HCT116 (cell line): Measurements from ENCODE around the gene EDN2. TPM values are rescaled to one million over a fixed set of nuclear protein-coding genes. Genes with fewer than 3 reads are reported as not detected.

Experiments used
- ATAC-seq: fragments of 200-7000 bp; cut with Tn5 transposase; 2 replicates; pipeline ENCODE4 v1.9.1; 2020; ENCODE audit warnings: mild to moderate bottlenecking, moderate library complexity
- BruUV-seq: library from RNA; stranded (reverse); fragments of 400-500 nt; replicated peaks from 2 replicates; lab custom pipeline; 2021; lab: Mats Ljungman, UMichigan
- CTCF ChIA-PET: fragments of 300-600 bp; sonication (Branson Sonifier 250); formaldehyde crosslinking; loops from one replicate; lab custom pipeline; 2021; ENCODE audit warnings: antibody characterized with exemption; lab: Charles Lee
- POLR2A ChIA-PET: fragments of 300-600, 350-600 bp; sonication (Branson Sonifier 250); formaldehyde crosslinking; loops from one replicate; lab custom pipeline; 2021; ENCODE audit warnings: antibody characterized with exemption; lab: Charles Lee
- RAD21 ChIA-PET, 2 experiments: fragments of 300-600 bp; sonication (Branson Sonifier 250); formaldehyde crosslinking; loops; one replicate each; lab custom pipeline; 2023; ENCODE audit warnings: low total read pairs in 2 of 2; ENCODE audit not compliant: uncharacterized antibody in 2 of 2, unreplicated experiment in 2 of 2, low non-redundant PET in 1 of 2; lab: Charles Lee
- DNase-seq: peaks from one replicate; pipeline ENCODE4 v3.0.0-alpha.2; 2010; ENCODE audit warnings: low read depth, low spot score
- H2AFZ ChIP-seq: fragments of 200-600 bp; shearing (Covaris generic), sonication (generic); 2 replicates; pipeline ENCODE4 v1.6.1; 2017; ENCODE audit warnings: low read depth, mixed run types, mixed read lengths, antibody characterized with exemption, low read length; ENCODE audit not compliant: poor library complexity, severe bottlenecking
- H3K27ac ChIP-seq: 2 replicates; pipeline ENCODE4 v1.5.1; 2012; ENCODE audit warnings: low read depth, low read length
- H3K27me3 ChIP-seq: fragments of 200-600 bp; sonication (generic); 2 replicates; pipeline ENCODE4 v1.6.1; 2016; ENCODE audit warnings: mixed run types, low read length, mixed read lengths; ENCODE audit not compliant: insufficient read depth
- H3K36me3 ChIP-seq, 2 experiments: fragments of 200-500 bp in 1 of 2; fragments of 200-600 bp in 1 of 2; sonication (Bioruptor generic) in 1 of 2; sonication (generic) in 1 of 2; 2 replicates each; pipeline versions ENCODE4 v1.5.1 to v1.6.1; 2014 to 2016; ENCODE audit warnings: low read length in 2 of 2, inconsistent platforms in 1 of 2, mixed read lengths in 1 of 2, mixed run types in 1 of 2; ENCODE audit not compliant: insufficient read depth in 2 of 2, control insufficient read depth in 1 of 2
- H3K4me1 ChIP-seq, 2 experiments: fragments of 200-600 bp in 1 of 2; sonication (generic) in 1 of 2; 2 replicates each; pipeline versions ENCODE4 v1.5.1 to v1.6.1; 2012 to 2017; ENCODE audit warnings: low read length in 2 of 2, inconsistent platforms in 1 of 2, mild to moderate bottlenecking in 1 of 2, mixed read lengths in 1 of 2, mixed run types in 1 of 2, moderate library complexity in 1 of 2; ENCODE audit not compliant: insufficient read depth in 2 of 2, control insufficient read depth in 1 of 2
- H3K4me2 ChIP-seq: fragments of 200-600 bp; sonication (generic); 2 replicates; pipeline ENCODE4 v1.6.1; 2017; ENCODE audit warnings: mixed run types, low read length, mixed read lengths
- H3K4me3 ChIP-seq, 2 experiments: fragments of 200-600 bp in 1 of 2; sonication (generic) in 1 of 2; replicated peaks in 1 of 2; 2 replicates each; pipeline ENCODE4 v1.5.1; 2011 to 2016; ENCODE audit warnings: low read length in 2 of 2, control low read depth in 1 of 2, low read depth in 1 of 2, mild to moderate bottlenecking in 1 of 2, mixed read lengths in 1 of 2, mixed run types in 1 of 2
- H3K79me2 ChIP-seq: fragments of 200-600 bp; sonication (generic); 2 replicates; pipeline ENCODE4 v1.6.1; 2017; ENCODE audit warnings: mild to moderate bottlenecking, mixed run types, low read length, moderate library complexity, mixed read lengths; ENCODE audit not compliant: insufficient read depth
- H3K9ac ChIP-seq: fragments of 200-600 bp; sonication (generic); 2 replicates; pipeline ENCODE4 v1.6.1; 2016; ENCODE audit warnings: low read length, mixed read lengths
- H3K9me2 ChIP-seq: fragments of 200-600 bp; sonication (generic), shearing (Covaris generic); 2 replicates; pipeline ENCODE4 v1.6.1; 2017; ENCODE audit warnings: mixed run types, mild to moderate bottlenecking, moderate library complexity; ENCODE audit not compliant: insufficient read depth
- H3K9me3 ChIP-seq, 2 experiments: fragments of 200-500 bp in 1 of 2; fragments of 200-600 bp in 1 of 2; sonication (Bioruptor generic) in 1 of 2; sonication (generic) in 1 of 2; 2 replicates each; pipeline ENCODE4 v1.6.1; 2014 to 2017; ENCODE audit warnings: low read length in 2 of 2, mixed read lengths in 2 of 2, inconsistent platforms in 1 of 2, low read depth in 1 of 2, mild to moderate bottlenecking in 1 of 2, mixed run types in 1 of 2, moderate library complexity in 1 of 2; ENCODE audit not compliant: control insufficient read depth in 1 of 2, insufficient read depth in 1 of 2
- H4K20me1 ChIP-seq: fragments of 200-600 bp; sonication (generic), shearing (Covaris generic); 2 replicates; pipeline ENCODE4 v1.6.1; 2017; ENCODE audit warnings: mixed run types, mild to moderate bottlenecking, moderate library complexity; ENCODE audit not compliant: insufficient read depth
- CEBPB ChIP-seq: IDR thresholded peaks from 2 replicates; pipeline ENCODE4 v1.6.1; 2012; ENCODE audit warnings: low read depth
- EZH2phosphoT487 ChIP-seq: fragments of 200-600 bp; IDR thresholded peaks from 2 replicates; pipeline ENCODE4 v1.6.1; 2018; ENCODE audit warnings: antibody characterized with exemption, borderline replicate concordance
- FOSL1 ChIP-seq: IDR thresholded peaks from 2 replicates; pipeline ENCODE4 v1.6.1; 2012; ENCODE audit warnings: low read depth
- POLR2A ChIP-seq: IDR thresholded peaks from 2 replicates; pipeline ENCODE4 v1.7.0; 2011; ENCODE audit warnings: borderline replicate concordance; ENCODE audit not compliant: insufficient read depth, insufficient read length; ENCODE audit errors: extremely low read depth
- POLR2AphosphoS5 ChIP-seq: IDR thresholded peaks from 2 replicates; pipeline ENCODE4 v1.6.1; 2011; ENCODE audit warnings: mild to moderate bottlenecking, low read depth, low read length, moderate library complexity
- RAD21 ChIP-seq: IDR thresholded peaks from 2 replicates; pipeline ENCODE4 v1.6.1; 2012; ENCODE audit warnings: low read depth, mild to moderate bottlenecking
- TCF7L2 ChIP-seq: IDR thresholded peaks from 2 replicates; pipeline ENCODE4 v1.7.0; 2011; ENCODE audit warnings: borderline replicate concordance, inconsistent platforms; ENCODE audit not compliant: insufficient read depth, insufficient read length; ENCODE audit errors: extremely low read depth
- YY1 ChIP-seq: IDR thresholded peaks from 2 replicates; pipeline ENCODE4 v1.6.1; 2011; ENCODE audit warnings: low read length, low read depth, moderate library complexity, mild to moderate bottlenecking; ENCODE audit not compliant: insufficient replicate concordance; ENCODE audit errors: extremely low read depth
- ZBTB33 ChIP-seq: IDR thresholded peaks from 2 replicates; pipeline ENCODE4 v1.6.1; 2011; ENCODE audit warnings: mild to moderate bottlenecking, low read length, moderate library complexity; ENCODE audit not compliant: insufficient replicate concordance; ENCODE audit errors: extremely low read depth
- intact Hi-C: fragments of 100-400 bp; cut with micrococcal nuclease; formaldehyde crosslinking; loops from 2 replicates; pipeline ENCODE4 v1.10.0; 2022
- total RNA-seq: library from RNA; stranded (reverse); gene quantifications from one replicate; pipeline ENCODE4 v1.2.1, GENCODE V29; 2021; ENCODE audit not compliant: unreplicated experiment
- TF ChIP-seq, protein P1 (sequence below), 3 experiments: fragments of 200-600 bp in 1 of 3; sonication (generic) in 1 of 3; IDR thresholded peaks in 2 of 3; conservative IDR thresholded peaks in 1 of 3; 2 replicates each; pipeline ENCODE4 v1.5.1; 2012 to 2017; ENCODE audit warnings: low read depth in 2 of 3, low read length in 2 of 3, antibody characterized with exemption in 1 of 3, borderline replicate concordance in 1 of 3, control low read depth in 1 of 3, mild to moderate bottlenecking in 1 of 3, mixed read lengths in 1 of 3, mixed run types in 1 of 3, moderate library complexity in 1 of 3; ENCODE audit not compliant: insufficient read depth in 1 of 3

EDN2 gene
- total RNA-seq, 1 experiment from 2014 or later: not detected

GRCh38 chr1:41479808-41480160 is 4.7 kb downstream of the EDN2 start (continued):
- TF ChIP-seq, protein P1, sequence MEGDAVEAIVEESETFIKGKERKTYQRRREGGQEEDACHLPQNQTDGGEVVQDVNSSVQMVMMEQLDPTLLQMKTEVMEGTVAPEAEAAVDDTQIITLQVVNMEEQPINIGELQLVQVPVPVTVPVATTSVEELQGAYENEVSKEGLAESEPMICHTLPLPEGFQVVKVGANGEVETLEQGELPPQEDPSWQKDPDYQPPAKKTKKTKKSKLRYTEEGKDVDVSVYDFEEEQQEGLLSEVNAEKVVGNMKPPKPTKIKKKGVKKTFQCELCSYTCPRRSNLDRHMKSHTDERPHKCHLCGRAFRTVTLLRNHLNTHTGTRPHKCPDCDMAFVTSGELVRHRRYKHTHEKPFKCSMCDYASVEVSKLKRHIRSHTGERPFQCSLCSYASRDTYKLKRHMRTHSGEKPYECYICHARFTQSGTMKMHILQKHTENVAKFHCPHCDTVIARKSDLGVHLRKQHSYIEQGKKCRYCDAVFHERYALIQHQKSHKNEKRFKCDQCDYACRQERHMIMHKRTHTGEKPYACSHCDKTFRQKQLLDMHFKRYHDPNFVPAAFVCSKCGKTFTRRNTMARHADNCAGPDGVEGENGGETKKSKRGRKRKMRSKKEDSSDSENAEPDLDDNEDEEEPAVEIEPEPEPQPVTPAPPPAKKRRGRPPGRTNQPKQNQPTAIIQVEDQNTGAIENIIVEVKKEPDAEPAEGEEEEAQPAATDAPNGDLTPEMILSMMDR (IDR thresholded peaks at IDR 0.05 in 2 of 3, conservative IDR thresholded peaks at IDR 0.05 in 1 of 3; ENCODE audit: borderline replicate concordance in 1 of 3, insufficient read depth in 1 of 3, low read depth in 2 of 3, low read length in 2 of 3): no peak
- TF ChIP-seq TCF7L2: no peak

GRCh38 chr1:41479000-41479807 is 5.3 kb downstream of the EDN2 start:
- no peaks in the 10 kb centered on the region for H3K27me3 ChIP-seq
- no peak for TF ChIP-seq CEBPB
- no peak for TF ChIP-seq EZH2phosphoT487
- TF ChIP-seq POLR2AphosphoS5: no peak
- TF ChIP-seq YY1: no peak
- TF ChIP-seq, protein P1 (IDR thresholded peaks at IDR 0.05 in 2 of 3, conservative IDR thresholded peaks at IDR 0.05 in 1 of 3; ENCODE audit: borderline replicate concordance in 1 of 3, insufficient read depth in 1 of 3, low read depth in 2 of 3, low read length in 2 of 3): no peak
- no peak for TF ChIP-seq FOSL1
- no peak for TF ChIP-seq RAD21
- no peak for TF ChIP-seq ZBTB33
- no peak for TF ChIP-seq POLR2A
- TF ChIP-seq, all 23 proteins: peak for 0
- Histone ChIP-seq H3K36me3 (no peaks in the 10 kb centered on the region), H4K20me1 (no peaks in the 10 kb centered on the region), H3K27ac (no peak overlapping the region), H3K9ac (no peak overlapping the region), H2AFZ (no peak overlapping the region), H3K9me2 (no peaks in the 10 kb centered on the region), H3K4me3 (no peak overlapping the region), H3K4me1 (peaks cover 18 to 23% of the 10 kb centered on the region in 2 experiments), H3K79me2 (no peaks in the 10 kb centered on the region), H3K4me2 (no peak overlapping the region), H3K9me3 (no peaks in the 10 kb centered on the region)
- POLR2A ChIA-PET: no interaction called here
- ATAC-seq (no peak), DNase-seq (no peak)
- RAD21 ChIA-PET: no interaction called here
- CTCF ChIA-PET: interaction anchor here (1.2 to 1.7 kb wide), 2 partner anchors 13 to 14 kb away, joined by 3 to 5 read pairs; no protein-coding TSS in a partner anchor
- BruUV-seq: no TSS peak
- intact Hi-C loops: no loop called here
